GM20000 (cell line): ENCODE measurements around the gene CLCN7.
A peak's percentile ranks its signal among the peaks of the same experiment; 100 is the strongest.

ENCODE experiments used
- DNase-seq: peaks from one replicate; pipeline ENCODE4 v3.0.0; 2012; ENCODE audit warnings: low spot score
- TF ChIP-seq, protein P1 (sequence below): IDR thresholded peaks from 2 replicates; pipeline ENCODE4 v1.5.1; 2012; ENCODE audit warnings: mild to moderate bottlenecking, control low read depth; ENCODE audit errors: extremely low read depth, missing control alignments

The CLCN7 gene

DNA sequence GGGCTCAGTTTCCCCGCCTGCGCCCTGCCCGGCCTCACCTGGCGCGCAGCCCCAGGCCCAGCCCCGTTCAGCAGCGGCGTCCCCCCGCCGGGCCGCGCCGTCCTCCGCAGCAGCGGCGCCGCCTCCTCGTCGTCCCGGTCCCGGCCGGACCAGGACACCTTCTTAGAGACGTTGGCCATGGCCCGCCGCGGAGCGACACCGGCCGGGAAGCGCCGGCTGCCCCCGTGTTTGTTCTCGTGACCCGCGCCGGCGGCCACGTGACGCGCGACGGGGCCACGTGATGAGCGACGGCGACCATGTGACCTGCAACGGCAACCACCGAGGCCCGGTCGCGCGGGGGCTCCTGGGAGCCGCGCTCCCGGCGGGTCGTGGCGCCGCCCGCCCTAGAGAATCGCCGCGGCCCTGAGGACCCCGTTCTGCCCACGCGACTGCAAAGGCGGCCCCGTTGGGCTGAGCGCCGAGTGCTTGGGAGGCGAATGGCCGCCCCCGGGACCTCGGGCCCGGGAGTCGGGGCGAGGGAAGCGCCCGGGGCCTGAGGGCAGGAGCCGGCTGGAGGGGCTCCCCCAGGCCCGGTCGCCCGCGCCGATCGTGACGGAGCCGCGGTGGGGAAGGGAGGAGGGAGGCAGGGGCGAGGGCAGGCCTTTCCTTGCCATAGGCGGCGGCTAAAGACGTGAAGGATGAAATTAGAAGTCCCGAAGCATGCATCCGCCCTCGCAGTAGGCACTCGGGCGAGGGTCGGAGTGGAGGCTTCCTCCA, at the start of gene CLCN7:
TSS of gene CLCN7 (minus strand) at position 233 of the 756 bp plus-strand sequence. CDS start at position 179, 54 bp downstream.
- peak; percentile 99 for DNase-seq
- TF ChIP-seq, protein P1, sequence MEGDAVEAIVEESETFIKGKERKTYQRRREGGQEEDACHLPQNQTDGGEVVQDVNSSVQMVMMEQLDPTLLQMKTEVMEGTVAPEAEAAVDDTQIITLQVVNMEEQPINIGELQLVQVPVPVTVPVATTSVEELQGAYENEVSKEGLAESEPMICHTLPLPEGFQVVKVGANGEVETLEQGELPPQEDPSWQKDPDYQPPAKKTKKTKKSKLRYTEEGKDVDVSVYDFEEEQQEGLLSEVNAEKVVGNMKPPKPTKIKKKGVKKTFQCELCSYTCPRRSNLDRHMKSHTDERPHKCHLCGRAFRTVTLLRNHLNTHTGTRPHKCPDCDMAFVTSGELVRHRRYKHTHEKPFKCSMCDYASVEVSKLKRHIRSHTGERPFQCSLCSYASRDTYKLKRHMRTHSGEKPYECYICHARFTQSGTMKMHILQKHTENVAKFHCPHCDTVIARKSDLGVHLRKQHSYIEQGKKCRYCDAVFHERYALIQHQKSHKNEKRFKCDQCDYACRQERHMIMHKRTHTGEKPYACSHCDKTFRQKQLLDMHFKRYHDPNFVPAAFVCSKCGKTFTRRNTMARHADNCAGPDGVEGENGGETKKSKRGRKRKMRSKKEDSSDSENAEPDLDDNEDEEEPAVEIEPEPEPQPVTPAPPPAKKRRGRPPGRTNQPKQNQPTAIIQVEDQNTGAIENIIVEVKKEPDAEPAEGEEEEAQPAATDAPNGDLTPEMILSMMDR: no peak

- TF ChIP-seq, protein P1: no peak
- no peak for DNase-seq
Observed at GRCh38 chr16:1524366-1524765, 49.5 kb upstream of the CLCN7 start.

DNA sequence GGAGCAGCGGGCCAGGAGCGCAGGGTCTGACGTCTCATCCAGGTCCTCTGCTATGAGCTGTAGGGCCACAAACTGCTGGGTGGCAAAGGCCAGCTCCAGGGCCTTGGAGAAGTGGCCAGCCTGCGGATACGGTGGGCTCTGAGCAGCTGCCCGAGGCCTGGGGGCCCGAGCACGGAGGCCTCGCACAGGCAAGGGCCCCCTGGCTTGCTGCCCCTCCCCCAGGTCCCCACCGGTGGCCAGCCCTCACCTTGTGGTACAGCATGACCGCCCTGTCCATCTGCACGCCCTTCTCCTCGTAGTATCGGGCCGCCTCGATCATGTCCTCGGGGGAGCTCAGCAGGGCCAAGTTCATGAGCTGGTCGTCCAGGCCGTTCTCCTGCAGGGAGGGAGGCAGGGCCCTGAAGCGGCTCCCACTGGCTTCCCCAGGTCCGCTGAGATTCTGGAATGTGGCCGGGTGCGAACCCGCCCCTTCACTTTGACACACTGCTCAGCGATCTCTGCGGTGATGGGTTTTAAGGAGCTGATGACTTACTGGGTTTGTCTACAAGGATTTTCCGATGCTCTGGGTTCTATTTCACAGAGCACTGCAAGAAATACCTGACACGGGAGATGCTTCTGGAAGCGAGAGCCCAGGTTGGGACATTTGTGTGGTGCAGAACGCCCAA, 48.9 kb upstream of the CLCN7 start:
- DNase-seq: no peak
- TF ChIP-seq, protein P1: no peak

GRCh38 chr16:1520461-1520860, 45.6 kb upstream of the CLCN7 start:
- no peak for DNase-seq
- TF ChIP-seq, protein P1: no peak

DNA sequence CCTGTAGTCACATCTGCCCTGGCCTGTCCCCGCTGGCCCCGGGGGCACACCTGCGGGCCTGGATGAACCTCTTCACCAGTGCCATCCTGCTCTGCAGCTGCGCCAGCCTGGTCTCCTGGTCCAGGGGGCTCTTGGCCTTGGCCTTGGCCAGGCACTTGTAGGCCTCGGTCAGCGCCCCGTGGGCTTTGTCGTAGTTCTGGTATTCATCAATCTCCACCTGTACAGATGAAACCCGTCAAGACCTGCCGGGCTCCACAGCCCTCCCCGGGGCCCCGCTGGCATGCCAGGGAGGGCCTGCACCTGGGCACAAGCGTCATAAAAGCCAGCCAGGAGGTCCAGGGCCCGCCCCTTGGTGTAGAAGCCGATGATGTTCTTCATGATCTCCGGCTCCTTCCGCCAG, 45.0 kb upstream of the CLCN7 start:
- TF ChIP-seq, protein P1: no peak
- no peak for DNase-seq

DNA sequence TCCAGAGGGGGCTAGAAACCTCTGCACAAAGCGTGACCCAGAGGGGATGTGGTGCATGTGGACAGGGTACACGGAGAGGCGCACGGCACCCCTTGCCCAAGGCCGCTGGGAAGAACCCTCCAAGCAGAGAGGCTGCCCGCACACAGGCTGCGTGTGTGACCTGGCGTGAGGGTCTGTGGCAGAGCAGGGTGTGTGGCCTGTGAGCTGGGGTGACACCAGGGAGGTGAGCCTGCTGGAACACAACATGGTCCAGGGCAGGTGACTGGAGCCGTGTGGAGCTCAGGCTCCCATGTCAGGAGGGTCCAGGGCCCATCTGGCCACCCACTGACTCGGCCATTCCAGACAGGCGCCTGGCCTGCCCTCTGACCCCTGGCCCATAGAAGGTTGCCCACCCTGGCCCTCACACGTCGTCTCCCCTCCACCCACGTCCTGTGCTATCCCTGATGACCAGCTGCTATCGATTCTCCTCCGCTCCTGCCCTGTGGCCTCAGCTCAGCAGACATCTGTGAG, 43.9 kb upstream of the CLCN7 start:
- no peak for DNase-seq
- TF ChIP-seq, protein P1: no peak

DNA sequence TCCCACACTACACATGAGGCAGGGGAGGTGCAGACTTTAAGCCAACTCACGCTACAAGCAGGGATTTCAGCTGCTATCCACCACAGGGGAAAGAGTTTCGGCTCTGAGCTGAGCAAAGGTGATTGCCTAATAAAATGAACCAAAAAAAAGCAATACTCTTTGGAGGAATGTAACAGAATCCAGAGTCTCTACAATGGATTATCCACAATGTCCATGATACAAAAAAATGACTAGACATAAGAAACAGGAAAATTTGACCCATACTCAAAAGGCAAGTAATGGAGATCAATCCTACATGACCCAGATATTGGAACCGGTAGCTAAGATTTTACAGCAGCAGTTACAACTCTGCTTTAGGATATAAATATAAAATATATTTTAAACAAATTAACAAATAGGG, 39.7 kb upstream of the CLCN7 start:
- DNase-seq: no peak
- TF ChIP-seq, protein P1: no peak
